Chondrocyte (in vitro differentiated cells): Measurements from ENCODE around the gene SPATA31D3. TPM values are rescaled to one million over a fixed set of nuclear protein-coding genes. Genes with fewer than 3 reads are reported as not detected.
"Not testable (repeated sequence)": the region's sequence is repeated elsewhere in the genome, so short reads cannot be mapped to it uniquely, and the experiment has no call there.

ENCODE experiments used
- DNase-seq: peaks from one replicate; pipeline ENCODE4 v3.0.0; 2021; ENCODE audit warnings: mixed read lengths, low spot score
- H3K27ac Mint-ChIP-seq: one replicate; pipeline ENCODE4 v1.8.0; 2021; ENCODE audit warnings: mild to moderate bottlenecking, moderate library complexity, mixed read lengths; ENCODE audit not compliant: unreplicated experiment
- H3K27me3 Mint-ChIP-seq: 2 replicates; pipeline ENCODE4 v1.8.0; 2021; ENCODE audit warnings: low read depth, mixed read lengths
- H3K36me3 Mint-ChIP-seq: 2 replicates; pipeline ENCODE4 v1.8.0; 2021; ENCODE audit warnings: low read depth, mixed read lengths
- H3K4me1 Mint-ChIP-seq: 2 replicates; pipeline ENCODE4 v1.8.0; 2021; ENCODE audit warnings: low read depth, mild to moderate bottlenecking, mixed read lengths
- H3K4me3 Mint-ChIP-seq: one replicate; pipeline ENCODE4 v1.8.0; 2021; ENCODE audit warnings: mild to moderate bottlenecking, moderate library complexity, mixed read lengths; ENCODE audit not compliant: unreplicated experiment
- H3K9me3 Mint-ChIP-seq: 2 replicates; pipeline ENCODE4 v1.8.0; 2021; ENCODE audit warnings: low read depth, mixed read lengths
- CTCF ChIP-seq: fragments of 200-600 bp; sonication (generic); IDR thresholded peaks from 2 replicates; pipeline ENCODE4 v1.5.0; 2021; ENCODE audit warnings: antibody characterized with exemption, mild to moderate bottlenecking, moderate library complexity
- total RNA-seq: library from RNA; stranded (reverse); gene quantifications from 3 replicates; pipeline ENCODE4 v1.2.1, GENCODE V29; 2021

Gene SPATA31D3
- total RNA-seq, 1 donor from 2014 or later = not detected

- Mint-ChIP-seq H3K9me3 (no peaks in the 10 kb centered on the region), H3K27me3 (no peaks in the 10 kb centered on the region), H3K4me3 (no peak overlapping the region), H3K36me3 (no peaks in the 10 kb centered on the region), H3K27ac (no peak overlapping the region), H3K4me1 (no peaks in the 10 kb centered on the region)
- DNase-seq = no peak
- no peak for TF ChIP-seq CTCF
Observed at GRCh38 chr9:81980568-81980967, 37.3 kb downstream of the SPATA31D3 start.

- TF ChIP-seq CTCF = no peak
- DNase-seq = no peak
- Mint-ChIP-seq H3K36me3 (no peaks in the 10 kb centered on the region), H3K9me3 (no peaks in the 10 kb centered on the region), H3K27ac (no peak overlapping the region), H3K4me3 (no peak overlapping the region), H3K4me1 (no peaks in the 10 kb centered on the region), H3K27me3 (no peaks in the 10 kb centered on the region)
Observed at GRCh38 chr9:81981883-81982282, 38.6 kb downstream of the SPATA31D3 start.

- Mint-ChIP-seq H3K9me3 (no peaks in the 10 kb centered on the region), H3K36me3 (no peaks in the 10 kb centered on the region), H3K27me3 (no peaks in the 10 kb centered on the region), H3K4me3 (no peak overlapping the region), H3K4me1 (no peaks in the 10 kb centered on the region), H3K27ac (no peak overlapping the region)
- TF ChIP-seq CTCF = no peak
- DNase-seq = no peak
Observed at GRCh38 chr9:81984928-81985327, 41.6 kb downstream of the SPATA31D3 start.

GRCh38 chr9:81986051-81986450 lies 42.8 kb downstream of the SPATA31D3 start:
- Mint-ChIP-seq H3K4me1 (no peaks in the 10 kb centered on the region), H3K36me3 (no peaks in the 10 kb centered on the region), H3K27ac (no peak overlapping the region), H3K27me3 (no peaks in the 10 kb centered on the region), H3K9me3 (no peaks in the 10 kb centered on the region), H3K4me3 (no peak overlapping the region)
- no peak for TF ChIP-seq CTCF
- no peak for DNase-seq

GRCh38 chr9:81988472-81988871 lies 45.2 kb downstream of the SPATA31D3 start, which contains the start of gene SPATA31D1:
Gene SPATA31D1, plus strand, starts transcription at chr9:81988772. Its CDS starts 47 bp downstream, at chr9:81988819.
- not testable (repeated sequence) for H3K36me3 Mint-ChIP-seq, H3K9me3 Mint-ChIP-seq, H3K4me1 Mint-ChIP-seq, H3K27me3 Mint-ChIP-seq, DNase-seq, H3K4me3 Mint-ChIP-seq, H3K27ac Mint-ChIP-seq

GRCh38 chr9:81989700-81990099 lies 46.4 kb downstream of the SPATA31D3 start:
- TF ChIP-seq CTCF = no peak
- no peak for DNase-seq
- peaks cover 17% of the 10 kb centered on the region for H3K27me3 Mint-ChIP-seq
- no peak overlapping the region for H3K4me3 Mint-ChIP-seq
- H3K9me3 Mint-ChIP-seq = no peaks in the 10 kb centered on the region
- H3K36me3 Mint-ChIP-seq = peaks cover 2% of the 10 kb centered on the region
- no peaks in the 10 kb centered on the region for H3K4me1 Mint-ChIP-seq
- H3K27ac Mint-ChIP-seq = no peak overlapping the region
